Hypothalamus (tissue), 51 donors: ENCODE measurements around the gene PAPOLA.

Experiments used
- DNase-seq, 51 donors: peaks; one replicate each; lab custom pipeline; 2025; lab: John Stamatoyannopoulos, UW

The PAPOLA gene

DNA sequence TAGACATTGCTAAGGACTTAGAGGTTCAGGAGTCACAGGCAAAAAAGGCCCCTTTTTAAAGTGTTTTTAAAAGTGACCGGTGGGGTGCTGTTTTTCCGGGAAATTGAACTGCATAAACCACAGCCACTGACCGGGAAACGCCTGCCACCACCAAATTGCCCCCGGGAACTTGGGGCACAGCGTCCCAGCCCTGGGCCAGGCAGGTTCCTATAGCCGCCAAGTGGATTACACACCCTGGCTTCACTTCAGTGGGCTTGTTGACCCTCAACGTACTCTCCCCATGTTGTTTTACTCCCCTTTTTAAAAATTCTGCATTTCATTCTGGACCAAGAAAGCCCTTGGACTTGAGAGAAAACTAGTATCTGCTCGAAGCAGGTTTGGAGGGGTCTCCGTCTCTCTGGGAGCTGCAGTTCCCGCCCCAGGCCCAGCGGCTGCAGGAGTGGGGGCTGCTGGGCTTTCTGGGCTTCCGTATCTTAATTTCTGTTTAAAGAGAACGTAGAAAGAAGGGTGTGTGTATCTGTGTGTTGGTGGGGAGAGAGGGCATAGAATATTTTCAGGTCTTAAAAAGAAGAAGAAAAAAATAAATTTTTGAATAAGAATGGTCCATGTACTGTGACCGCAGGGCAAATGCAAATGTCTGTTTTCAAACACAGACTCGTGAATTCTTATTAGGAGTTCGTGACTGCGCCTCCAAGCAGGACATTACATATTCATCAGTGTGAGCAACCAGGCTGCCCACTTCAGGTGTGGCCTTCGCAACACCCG lies 82.9 kb downstream of the PAPOLA start:
- DNase-seq = no peak

DNA sequence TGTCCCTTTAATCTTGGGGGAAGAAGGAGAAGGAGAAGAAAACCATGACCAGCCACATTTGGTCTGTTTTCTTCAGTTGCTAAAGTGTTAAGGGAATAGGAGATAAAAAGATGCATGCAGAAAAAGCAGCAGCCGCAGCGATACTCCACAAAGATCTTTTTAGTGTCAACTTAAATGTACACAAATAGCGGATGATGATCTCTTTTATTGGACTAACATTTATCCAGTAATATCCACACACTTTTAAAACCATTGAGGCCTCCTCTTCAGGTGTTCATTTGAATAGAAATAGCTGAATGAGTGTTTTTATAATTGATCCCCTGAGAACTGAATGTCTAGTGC lies 83.5 kb downstream of the PAPOLA start:
- DNase-seq = no peak

DNA sequence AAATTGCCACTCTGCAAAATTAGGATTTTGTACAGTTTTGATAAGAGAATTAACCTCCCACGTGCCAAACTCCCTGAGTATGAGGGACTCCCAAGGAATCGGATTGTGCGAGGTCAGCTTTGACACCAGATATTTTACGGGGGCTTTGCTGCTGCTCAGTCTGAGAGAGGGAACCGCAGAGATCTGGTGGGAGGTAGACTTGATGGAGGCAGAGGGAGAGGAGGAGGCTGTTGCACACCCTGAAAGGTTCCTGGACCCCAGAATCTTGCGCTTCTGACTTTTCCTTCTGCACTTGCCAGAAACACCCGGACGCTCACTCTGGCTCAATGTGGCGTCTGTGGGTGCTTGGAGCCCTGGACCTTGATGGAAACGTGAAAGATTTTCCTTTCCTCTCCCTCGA lies 83.9 kb downstream of the PAPOLA start:
- DNase-seq = no peak

DNA sequence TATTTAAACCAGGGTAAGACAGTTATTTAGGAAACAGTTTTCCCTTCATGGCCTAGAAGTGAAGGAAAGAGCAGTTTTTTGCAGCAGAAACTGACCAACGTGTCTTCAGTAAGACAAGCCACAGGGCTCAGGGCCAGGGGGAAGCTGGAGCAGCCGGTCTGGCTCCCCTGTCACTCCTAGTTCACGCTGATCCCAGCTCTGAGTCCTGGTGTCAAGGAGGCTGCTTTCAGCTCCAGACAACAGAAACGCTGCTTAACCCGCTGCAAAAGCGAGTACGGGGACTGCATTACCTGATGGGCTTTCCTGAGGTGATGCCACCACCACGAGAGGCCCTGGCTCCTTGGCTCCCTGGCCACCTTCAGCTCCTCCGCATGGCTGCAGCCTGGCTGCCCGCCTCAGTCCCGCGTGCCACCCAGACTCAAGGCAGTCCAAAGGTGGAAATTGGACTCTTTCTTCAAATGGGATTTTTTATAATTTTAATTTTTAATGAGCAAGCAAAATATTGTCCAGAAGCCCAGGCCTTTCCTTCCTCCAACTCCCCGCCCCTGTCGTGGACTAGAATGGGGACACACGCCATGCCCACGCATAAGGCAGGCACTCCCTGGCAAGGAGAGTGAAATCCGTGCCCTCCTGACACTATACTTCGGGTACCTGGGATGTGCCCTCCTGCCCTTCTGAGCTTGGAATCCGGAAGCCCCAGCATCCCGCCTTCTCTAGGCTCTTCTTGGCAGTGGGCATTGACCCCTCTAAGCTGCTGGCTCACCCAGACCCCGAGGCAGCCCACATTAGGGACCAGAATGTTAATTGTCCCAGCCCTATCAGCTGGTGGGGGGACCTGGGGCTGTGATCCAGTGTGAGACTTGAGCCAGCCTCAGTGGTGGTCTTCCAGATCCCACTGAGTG lies 85.0 kb downstream of the PAPOLA start:
- DNase-seq = no peak

DNA sequence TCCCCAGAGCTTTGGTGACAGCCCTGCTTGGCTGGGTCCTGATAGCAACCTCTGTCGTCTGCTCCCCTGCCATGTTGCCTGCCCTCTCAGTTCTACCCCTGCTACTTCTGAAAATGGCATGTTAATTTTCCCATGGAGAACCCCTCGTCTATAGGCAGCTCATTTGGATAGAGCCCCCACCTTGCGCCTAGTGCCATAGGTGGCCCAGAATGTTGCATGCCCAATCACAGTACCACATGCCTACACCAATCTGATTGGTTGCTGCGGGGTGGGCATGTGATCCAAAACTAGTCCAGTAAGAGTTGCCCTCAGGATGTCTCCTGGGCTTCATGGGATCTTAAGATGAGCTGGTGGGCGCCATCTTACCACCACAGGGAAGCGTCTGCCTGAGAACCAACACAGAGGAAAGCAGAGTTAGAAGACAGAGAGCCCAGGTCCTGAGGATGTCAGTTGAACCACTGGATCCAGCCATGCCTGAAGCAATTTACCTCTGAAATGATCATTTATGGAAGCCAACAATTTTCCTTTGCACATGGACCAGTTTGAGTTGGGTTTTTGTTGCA lies 85.7 kb downstream of the PAPOLA start:
- no peak for DNase-seq

DNA sequence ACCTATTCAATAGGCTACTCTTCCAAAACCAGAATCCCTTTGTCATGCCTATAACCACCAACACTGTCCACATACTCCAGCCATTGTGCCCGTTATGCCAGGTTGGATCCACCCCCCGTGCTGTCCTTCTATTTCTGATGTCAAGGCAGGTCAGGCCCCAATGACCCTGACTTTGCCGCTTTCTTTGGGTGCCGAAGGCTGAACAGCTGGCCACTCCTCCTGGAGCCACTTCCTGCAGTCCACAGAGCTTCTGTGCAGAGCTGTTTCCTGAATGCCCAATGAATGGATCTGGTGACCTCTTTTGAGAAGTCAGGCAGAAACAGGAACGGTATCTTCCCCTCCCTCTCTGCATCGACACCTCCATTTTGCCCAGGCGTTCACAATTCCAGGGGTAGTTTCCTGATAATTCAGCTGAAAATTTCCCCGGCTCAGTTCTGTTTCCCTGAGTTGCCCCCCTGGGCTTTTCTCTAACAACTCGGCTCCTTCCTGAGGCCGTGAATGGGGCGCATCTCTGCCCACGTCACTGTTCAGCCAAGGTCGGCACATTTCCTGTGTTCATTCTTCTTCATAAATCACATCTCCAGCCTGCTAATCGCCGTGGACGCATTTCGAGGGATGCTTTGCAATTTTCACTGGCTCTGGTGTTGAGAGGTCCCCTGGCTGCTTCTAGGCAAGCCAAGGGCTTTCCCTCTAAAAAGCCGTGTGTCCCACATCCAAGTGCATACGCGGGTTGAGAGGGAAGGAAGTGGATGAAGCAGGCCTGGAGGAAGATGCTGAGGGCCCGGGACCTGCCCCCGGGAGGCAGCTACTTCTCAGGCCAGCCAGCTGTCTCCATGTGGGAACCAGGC lies 86.5 kb downstream of the PAPOLA start:
- no peak for DNase-seq

DNA sequence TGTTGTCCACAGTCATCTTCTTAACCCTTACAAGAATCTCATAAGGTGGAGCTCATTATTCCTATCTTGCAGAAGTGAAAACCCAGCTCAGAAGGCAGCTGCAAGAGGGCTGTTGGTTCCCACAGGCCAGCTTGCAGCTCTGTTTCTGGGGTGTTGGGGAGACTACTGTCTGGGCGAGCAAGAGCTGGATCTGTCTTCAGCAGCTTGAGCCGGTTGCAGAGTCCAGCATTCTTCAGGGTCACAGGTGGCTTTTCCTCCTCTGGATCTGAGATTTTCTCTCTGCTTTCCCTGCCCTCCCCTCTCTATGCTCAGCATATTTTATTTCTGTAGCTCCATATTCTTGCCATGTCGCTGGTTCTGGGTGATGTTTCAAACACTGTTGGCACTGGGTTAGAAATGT lies 87.4 kb downstream of the PAPOLA start:
- no peak for DNase-seq

DNA sequence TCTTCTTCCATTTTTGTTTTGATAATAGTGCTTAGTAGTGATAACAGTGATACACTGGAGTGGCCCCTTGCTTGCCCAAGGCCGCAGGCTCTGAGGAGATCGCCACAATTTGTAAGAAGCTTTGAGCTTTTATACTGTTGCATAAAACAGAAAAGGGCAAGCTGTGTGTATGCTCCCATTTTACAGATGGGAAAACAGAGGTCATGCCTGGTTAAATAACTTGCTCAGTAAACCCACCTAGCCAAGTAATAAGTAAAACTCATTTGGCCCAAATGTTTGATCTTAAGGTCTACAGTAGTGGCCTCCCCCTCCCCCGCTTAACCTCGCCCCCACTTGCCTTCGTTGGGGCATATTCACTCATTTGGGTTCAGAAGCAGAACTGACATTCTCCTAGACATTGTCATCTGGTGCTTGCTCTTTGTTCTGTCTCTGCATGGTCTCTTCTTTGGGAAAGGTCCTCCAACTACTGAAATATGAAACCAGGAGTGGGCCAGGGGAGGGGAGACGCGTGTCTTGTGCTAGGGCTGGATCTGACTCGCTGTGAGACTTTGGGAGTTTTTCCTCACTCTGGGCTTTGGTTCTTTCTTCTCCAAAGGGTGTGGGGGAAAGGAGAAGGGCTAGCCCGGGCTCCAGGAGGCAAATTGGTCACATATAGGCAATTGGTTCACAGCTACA lies 88.1 kb downstream of the PAPOLA start:
- DNase-seq = no peak

DNA sequence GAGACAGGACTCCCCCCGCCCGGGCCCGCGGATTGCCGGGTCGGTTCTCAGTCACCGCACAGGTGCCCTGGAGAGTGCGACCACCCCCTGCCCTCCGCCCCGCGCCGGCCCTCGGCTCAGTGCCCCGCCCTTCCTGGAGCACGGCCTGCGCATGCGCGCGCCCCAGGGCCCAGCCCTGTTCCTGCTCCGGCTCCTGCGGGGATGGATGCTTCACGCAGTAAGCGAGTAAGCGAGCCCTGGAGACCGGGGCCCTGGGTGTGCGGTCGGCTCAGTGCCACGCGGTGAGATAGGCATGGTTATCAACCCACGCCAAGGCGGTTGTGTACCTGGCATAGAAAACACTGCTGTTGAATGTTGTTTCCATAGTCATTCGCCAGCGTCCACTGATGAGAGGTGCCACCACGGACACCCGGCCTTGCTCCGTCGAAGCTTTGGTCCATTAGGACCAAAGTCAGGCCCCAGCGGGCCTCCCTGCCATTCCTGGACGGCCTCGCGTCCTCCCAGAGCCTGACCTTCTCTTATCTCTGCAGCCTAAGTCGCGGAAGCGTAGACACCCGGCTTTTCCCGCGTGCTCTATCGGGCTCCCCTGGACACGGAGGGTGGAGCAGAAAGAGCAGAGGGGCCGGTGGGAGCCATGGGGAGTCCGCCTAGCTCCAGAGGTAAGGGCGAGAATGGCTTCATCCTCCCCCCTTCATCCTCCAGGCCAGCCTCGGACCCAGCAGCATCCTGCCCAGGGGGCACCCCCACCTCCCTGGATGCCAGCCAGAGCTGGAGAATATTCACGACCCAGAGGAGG lies 90.6 kb downstream of the PAPOLA start:
- DNase-seq = peak in 25 of 51 donors; percentile 5 to 63 (median 19)

DNA sequence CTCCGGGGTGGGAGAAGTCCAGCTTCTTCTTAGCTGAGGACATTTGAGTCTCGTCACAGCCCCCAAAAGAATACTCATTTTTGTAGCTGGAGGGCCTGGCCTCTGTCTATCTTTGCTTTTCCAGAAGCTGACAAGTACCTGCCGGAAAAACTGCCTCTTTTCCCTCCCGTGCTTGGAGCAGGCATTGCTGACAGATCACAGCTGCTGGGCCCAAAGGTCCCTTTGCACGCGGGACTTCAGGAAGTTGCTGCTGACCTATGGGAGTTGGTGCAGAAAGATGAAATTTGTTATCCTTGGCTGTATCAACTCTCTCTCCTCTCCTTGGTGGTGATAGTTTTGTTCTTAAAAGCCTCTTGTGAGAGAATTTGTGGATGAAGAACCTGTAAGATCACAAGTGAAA lies 92.8 kb downstream of the PAPOLA start:
- no peak for DNase-seq

DNA sequence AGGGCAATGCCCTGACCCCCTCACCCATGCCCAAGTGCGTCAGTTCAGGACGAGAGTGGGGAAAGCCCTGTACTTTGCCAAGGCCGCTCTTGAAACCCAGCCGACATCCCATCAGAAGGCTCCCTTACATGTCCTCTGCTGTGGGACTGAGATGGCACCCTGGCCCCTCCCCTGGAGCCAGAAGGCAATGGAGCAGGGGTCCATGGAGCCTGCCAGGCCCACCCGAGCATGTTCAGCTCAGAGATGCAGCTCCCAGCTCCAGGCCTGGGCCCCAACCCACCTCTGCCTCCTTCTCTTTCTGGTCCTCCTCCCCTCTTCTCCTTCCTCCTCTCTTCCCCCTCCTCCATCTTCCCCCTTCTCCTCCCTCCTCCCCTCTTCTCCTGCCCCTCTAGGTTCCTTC lies 95.5 kb downstream of the PAPOLA start:
- DNase-seq = no peak

DNA sequence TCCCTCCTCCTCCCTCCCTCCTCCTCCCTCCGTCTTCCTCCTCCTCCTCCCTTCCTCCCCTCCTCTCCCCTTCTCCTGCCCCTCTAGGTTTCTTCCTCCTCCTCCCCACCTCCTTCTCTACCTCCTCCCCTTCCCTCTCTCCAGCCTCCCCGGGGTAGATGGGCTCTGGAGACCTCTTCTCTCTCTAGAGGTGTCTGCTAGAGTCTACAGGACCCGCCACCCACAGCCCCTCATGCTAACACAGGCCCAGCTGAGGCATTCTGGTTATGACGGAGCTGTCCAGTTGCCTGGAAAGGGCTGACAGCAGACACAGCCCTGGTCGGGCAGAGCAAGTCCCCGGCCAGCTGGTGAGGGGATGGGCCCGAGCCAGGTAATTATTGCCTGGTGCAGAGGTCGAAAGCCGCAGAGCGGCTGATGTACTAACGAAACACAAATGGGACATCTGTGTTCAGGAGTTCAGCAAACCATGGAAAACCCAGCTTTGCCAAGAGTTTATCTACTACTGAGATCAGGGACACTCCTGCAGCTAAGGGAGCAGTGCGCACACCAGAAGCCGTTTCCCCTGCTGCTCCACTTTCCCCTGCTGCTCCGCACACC lies 96.2 kb downstream of the PAPOLA start:
- no peak for DNase-seq

DNA sequence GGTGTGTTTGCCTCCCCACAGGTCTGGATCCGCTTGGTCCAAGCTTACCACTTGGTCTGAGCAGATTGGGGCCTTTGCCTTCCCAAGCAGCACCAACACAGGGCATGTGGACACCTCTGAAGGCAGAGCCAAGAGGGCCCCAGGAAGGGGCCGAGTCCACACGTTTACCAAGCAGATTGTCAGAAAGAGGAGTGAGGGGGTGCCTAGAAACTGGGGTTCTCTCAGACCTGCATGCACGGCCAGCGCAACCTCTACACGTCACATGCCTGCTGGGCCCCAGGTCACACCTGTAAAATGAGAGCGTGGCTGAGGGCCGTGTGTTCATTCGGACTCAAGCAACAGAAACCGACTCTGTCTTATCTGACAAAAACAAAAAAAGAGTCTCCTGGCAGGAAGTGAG lies 96.9 kb downstream of the PAPOLA start:
- DNase-seq = no peak

DNA sequence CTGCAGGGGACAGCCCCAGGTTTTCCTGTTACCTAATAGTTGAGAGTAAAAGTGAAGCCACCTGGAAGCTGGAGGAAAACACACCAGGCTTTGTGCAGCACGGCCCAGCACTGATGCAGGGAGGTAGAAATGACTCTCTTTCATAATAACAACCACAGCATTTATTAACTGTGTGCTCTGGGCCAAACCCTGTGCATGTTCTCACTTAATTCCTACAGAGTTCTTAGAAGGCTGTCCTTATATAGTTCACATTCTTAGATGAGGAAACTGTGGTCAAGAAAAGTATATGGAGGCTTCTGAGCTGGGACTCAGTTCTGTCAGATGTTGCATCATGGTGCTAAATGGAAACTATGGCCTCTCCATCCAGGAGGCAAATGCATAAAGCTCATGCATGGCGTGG lies 100.0 kb downstream of the PAPOLA start:
- DNase-seq = no peak

DNA sequence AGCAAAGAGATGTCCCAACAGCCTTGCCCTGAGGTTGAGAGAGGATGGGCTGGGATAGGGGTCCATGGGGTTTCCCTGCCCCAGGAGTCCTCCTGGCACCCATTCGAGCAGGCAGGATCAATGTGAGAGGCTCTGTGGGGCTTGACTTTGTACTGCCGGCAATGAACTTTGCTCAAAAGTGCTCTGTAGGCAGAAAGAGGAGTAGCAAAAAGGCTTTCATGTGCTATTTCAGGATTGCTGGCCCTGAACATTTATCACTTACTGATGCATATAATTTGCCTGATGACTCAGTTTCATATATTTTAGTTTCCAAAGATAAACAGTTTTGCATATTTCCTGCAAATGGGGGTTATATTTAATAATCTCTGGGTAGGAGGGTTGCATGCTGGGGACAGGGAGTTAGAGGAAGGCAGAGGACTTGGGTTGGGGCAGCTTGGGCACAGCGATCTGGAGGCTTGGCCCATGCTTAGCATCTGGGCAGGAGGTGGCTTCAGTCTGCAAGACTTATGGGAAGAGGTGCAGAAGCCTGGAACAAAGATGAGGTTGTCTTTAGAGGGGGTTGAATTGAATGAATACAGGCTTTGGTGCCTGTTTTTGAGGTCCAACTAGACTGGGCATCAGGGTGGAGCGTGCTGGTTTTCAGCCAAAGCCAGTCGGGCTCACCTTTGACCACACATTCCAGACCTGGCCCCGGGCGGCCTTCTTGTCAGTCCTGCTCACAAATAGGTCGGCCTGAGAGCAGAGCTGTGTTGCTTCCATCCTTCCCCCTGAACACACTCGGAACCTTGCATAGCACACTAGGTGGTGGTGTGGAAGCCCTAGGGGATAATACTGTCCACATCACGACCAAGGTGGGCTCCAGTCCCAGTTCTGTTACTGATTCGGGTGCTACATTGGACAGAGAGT lies 101.4 kb downstream of the PAPOLA start:
- no peak for DNase-seq

DNA sequence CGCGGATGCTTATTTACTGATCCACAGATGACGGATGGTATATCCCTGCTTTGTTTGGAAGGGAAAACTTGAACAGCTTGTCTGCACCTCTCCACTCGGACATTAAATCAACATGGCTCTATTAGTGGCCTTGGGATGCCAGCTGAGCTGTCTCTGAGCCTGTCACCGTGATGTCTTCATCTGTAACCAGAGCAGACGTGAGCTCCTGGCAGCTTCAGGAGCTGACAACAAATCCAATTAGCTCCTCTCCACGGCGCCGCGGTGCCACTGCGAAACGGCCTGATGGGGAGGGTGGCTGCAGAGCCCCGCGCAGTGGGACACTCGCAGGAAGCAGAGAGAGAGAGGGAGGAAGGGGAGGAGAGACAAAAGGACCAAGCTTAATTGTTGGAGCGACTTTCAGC lies 112.3 kb downstream of the PAPOLA start:
- peak in 1 of 51 donors; percentile 13 for DNase-seq

DNA sequence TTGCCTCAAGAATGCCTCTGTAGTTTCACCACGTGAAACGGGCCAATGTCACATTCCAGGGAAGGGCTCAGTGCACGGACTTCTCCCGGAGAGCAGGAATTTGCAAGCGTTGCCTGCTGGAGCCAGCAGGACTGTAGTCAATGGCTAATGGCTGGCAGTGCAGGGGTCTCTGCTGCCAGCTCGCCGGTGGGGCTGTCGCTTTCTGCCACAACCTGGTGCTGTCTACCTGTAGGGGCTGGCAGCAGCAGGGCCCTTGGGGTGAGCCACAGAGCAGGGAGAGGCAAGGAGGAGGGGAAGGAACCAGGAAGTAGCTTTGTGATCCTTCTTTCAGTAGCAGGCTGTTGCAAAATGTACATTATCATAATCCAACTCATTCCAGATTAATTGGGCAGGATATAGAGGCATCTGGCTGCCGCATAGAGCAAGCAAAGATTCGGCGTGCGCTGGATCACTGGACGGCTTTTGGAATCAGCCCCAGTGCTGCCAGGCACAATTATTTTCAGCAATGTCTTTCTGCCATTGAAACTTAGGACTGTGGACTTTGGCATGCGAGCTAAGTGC lies 114.1 kb downstream of the PAPOLA start:
- no peak for DNase-seq
